ENCODE measurements around the gene OR9I1.

OR9I1 gene

DNA sequence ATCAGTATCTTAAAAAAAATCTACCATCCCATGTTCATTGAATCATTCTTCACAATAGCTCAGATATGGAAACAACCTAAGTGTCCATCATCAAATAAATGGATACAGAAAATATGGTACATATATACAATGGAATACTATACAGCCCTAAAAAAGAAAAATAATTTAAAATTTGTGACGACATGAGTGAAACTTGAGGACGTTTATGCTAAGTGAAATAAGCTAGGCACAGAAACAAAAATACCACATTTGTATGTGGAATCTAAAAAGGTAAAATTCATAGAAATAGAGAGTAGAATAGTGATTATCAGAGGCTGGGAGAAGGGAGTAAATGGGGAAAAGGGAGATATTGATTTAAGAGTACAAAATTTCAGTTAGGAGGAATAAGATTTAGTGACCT is 38.8 kb downstream of the OR9I1 start:
- no peak overlapping the region for H3K4me2 ChIP-seq (ENCODE audit: low read length)
- no peaks in the 10 kb centered on the region for H3K4me1 ChIP-seq (ENCODE audit: control insufficient read depth, insufficient read depth, low read length)
- H3K27me3 ChIP-seq (ENCODE audit: control insufficient read depth, insufficient read depth, low read length), result no peaks in the 10 kb centered on the region
- no peak overlapping the region for H3K9ac ChIP-seq (ENCODE audit: low read depth, low read length)
- H3K36me3 ChIP-seq (ENCODE audit: insufficient read depth, low read length), result no peaks in the 10 kb centered on the region
- no peak overlapping the region for H3K4me3 ChIP-seq (ENCODE audit: low read length)
- H3K9me3 ChIP-seq (replicated peaks; ENCODE audit: low read length), result no peaks in the 10 kb centered on the region

DNA sequence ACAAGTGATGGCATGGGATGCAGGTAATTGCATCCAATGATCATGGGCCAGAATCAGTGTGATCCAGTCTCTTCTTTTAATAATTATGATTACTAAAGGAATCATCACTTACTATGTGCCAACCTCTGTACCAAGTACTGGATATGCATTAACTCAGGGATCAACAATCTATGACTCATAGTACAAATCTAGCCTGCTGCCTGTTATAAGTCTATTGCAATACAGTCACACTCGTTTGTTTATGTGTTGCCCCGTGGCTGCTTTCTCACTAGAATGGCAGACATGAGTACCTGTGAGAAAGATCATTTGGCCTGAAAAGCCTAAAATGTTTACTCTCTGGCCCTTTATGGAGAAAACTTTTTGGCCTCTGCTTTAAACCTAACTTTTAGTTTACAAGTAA is 49.5 kb downstream of the OR9I1 start:
- no peak overlapping the region for H3K4me2 ChIP-seq (ENCODE audit: low read length)
- H3K36me3 ChIP-seq (ENCODE audit: insufficient read depth, low read length), result no peaks in the 10 kb centered on the region
- no peaks in the 10 kb centered on the region for H3K9me3 ChIP-seq (replicated peaks; ENCODE audit: low read length)
- peaks cover 9% of the 10 kb centered on the region for H3K4me1 ChIP-seq (ENCODE audit: control insufficient read depth, insufficient read depth, low read length)
- H3K4me3 ChIP-seq (ENCODE audit: low read length), result no peak overlapping the region
- H3K9ac ChIP-seq (ENCODE audit: low read depth, low read length), result no peak overlapping the region
- no peaks in the 10 kb centered on the region for H3K27me3 ChIP-seq (ENCODE audit: control insufficient read depth, insufficient read depth, low read length)

DNA sequence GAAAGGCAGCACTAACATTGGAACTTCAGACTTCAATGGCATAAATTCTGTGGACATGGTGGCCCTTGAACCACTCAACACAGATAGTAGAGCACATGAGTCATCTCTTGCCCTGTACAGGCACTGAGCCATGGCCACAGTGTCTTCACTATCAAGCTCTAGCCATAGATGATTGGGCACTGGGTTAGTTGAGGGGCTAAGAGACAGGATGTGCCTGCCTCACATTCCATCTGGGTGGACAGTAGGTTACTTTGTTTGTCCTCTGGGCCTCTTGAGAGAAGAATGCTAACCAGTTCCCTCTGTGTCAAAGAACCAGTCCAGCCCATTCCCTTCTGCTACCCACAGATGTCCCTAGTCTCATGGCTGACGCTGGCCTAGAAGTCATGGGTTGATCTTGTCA is 54.7 kb downstream of the OR9I1 start:
- Histone ChIP-seq H3K36me3 (ENCODE audit: insufficient read depth, low read length) (no peaks in the 10 kb centered on the region), H3K4me1 (ENCODE audit: control insufficient read depth, insufficient read depth, low read length) (peaks cover 3% of the 10 kb centered on the region), H3K9me3 (replicated peaks; ENCODE audit: low read length) (no peaks in the 10 kb centered on the region), H3K4me3 (ENCODE audit: low read length) (no peak overlapping the region), H3K4me2 (ENCODE audit: low read length) (no peak overlapping the region), H3K27me3 (ENCODE audit: control insufficient read depth, insufficient read depth, low read length) (no peaks in the 10 kb centered on the region), H3K9ac (ENCODE audit: low read depth, low read length) (no peak overlapping the region)

DNA sequence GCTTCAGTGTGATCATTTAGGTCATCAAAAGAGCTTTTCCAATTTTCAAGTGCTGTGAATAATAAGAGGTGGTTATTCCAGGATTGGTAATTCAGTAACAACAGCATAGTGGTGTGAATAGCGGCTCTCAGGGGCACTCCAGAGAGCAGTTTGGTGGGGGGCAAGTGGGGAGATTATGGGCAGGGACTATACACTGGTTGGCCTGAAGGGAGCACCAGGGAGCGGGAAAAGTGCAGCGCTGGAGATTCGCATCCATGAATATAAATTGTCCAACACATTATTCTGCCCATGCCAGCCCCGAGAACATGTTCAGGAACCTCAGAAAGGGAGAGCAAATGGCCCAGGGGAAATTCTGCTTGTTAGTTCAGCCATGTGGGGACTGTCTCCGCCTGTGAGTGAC is 56.7 kb downstream of the OR9I1 start:
- Histone ChIP-seq H3K4me1 (ENCODE audit: control insufficient read depth, insufficient read depth, low read length) (no peaks in the 10 kb centered on the region), H3K27me3 (ENCODE audit: control insufficient read depth, insufficient read depth, low read length) (no peaks in the 10 kb centered on the region), H3K4me2 (ENCODE audit: low read length) (no peak overlapping the region), H3K4me3 (ENCODE audit: low read length) (no peak overlapping the region), H3K36me3 (ENCODE audit: insufficient read depth, low read length) (no peaks in the 10 kb centered on the region), H3K9me3 (replicated peaks; ENCODE audit: low read length) (no peaks in the 10 kb centered on the region), H3K9ac (ENCODE audit: low read depth, low read length) (no peak overlapping the region)

DNA sequence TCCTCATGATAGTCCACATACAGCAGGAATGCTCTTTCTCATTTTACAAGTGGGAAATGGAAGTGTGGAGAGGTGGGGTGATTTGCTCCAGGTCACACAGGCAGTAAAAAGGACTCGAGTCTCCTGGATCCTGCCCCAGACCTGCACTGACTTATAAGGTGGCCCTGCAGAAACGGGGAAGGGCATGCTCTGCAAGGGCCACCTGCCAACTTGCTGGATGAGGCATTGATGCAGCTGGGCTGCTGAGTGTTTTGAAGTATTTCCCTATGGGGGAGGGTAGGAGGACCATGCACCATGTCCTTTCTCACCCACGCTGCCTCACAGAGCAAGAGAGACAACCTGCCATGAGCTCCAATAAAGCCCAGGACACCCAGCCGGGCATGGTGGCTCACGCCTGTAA is 57.6 kb downstream of the OR9I1 start:
- Histone ChIP-seq H3K27me3 (ENCODE audit: control insufficient read depth, insufficient read depth, low read length) (no peaks in the 10 kb centered on the region), H3K4me3 (ENCODE audit: low read length) (no peak overlapping the region), H3K4me1 (ENCODE audit: control insufficient read depth, insufficient read depth, low read length) (no peaks in the 10 kb centered on the region), H3K4me2 (ENCODE audit: low read length) (no peak overlapping the region), H3K9ac (ENCODE audit: low read depth, low read length) (no peak overlapping the region), H3K36me3 (ENCODE audit: insufficient read depth, low read length) (no peaks in the 10 kb centered on the region), H3K9me3 (replicated peaks; ENCODE audit: low read length) (no peaks in the 10 kb centered on the region)
